H9 (cell line): ENCODE data around the gene HNF4A. TPM values are rescaled to one million over a fixed set of nuclear protein-coding genes. Genes with fewer than 3 reads are reported as not detected.

Experiments
- DNase-seq: peaks from one replicate; pipeline ENCODE4 v3.0.0-alpha.2; 2017
- H2AFZ ChIP-seq: one replicate; pipeline ENCODE4 v1.6.1; 2013; ENCODE audit warnings: mild to moderate bottlenecking, low read length, control low read depth, moderate library complexity
- H2AK5ac ChIP-seq: 2 replicates; pipeline ENCODE4 v1.6.1; 2013; ENCODE audit warnings: low read length, control low read depth, mixed read lengths; ENCODE audit not compliant: insufficient read length
- H2BK120ac ChIP-seq: one replicate; pipeline ENCODE4 v1.6.1; 2013; ENCODE audit warnings: low read depth, mild to moderate bottlenecking, low read length, control low read depth, inconsistent platforms; ENCODE audit not compliant: poor library complexity, severe bottlenecking
- H2BK12ac ChIP-seq: 2 replicates; pipeline ENCODE4 v1.6.1; 2013; ENCODE audit warnings: low read length, control low read depth, mixed read lengths, low read depth; ENCODE audit not compliant: insufficient read length
- H2BK15ac ChIP-seq: 2 replicates; pipeline ENCODE4 v1.6.1; 2013; ENCODE audit warnings: low read depth, low read length, control low read depth
- H2BK20ac ChIP-seq: one replicate; pipeline ENCODE4 v1.6.1; 2013; ENCODE audit warnings: low read depth, mild to moderate bottlenecking, low read length, control low read depth, inconsistent platforms; ENCODE audit not compliant: poor library complexity, severe bottlenecking
- H2BK5ac ChIP-seq: 2 replicates; pipeline ENCODE4 v1.6.1; 2013; ENCODE audit warnings: low read length, control low read depth, mixed read lengths; ENCODE audit not compliant: insufficient read length
- H3K14ac ChIP-seq: 2 replicates; pipeline ENCODE4 v1.6.1; 2013; ENCODE audit warnings: low read length, control low read depth; ENCODE audit not compliant: insufficient read depth
- H3K18ac ChIP-seq: 2 replicates; pipeline ENCODE4 v1.6.1; 2013; ENCODE audit warnings: low read depth, mild to moderate bottlenecking, mixed read lengths, low read length, control low read depth; ENCODE audit not compliant: insufficient read length
- H3K23ac ChIP-seq: 2 replicates; pipeline ENCODE4 v1.6.1; 2013; ENCODE audit warnings: low read length, control low read depth, mixed read lengths, low read depth; ENCODE audit not compliant: insufficient read length
- H3K23me2 ChIP-seq: 2 replicates; pipeline ENCODE4 v1.6.1; 2013; ENCODE audit warnings: low read depth, mild to moderate bottlenecking, mixed read lengths, low read length, control low read depth; ENCODE audit not compliant: insufficient read length, poor library complexity, severe bottlenecking
- H3K27ac ChIP-seq: 2 replicates; pipeline ENCODE4 v1.5.1; 2013; ENCODE audit warnings: low read length, control low read depth, mixed read lengths, low read depth; ENCODE audit not compliant: insufficient read length
- H3K27me3 ChIP-seq: 2 replicates; pipeline ENCODE4 v1.6.1; 2013; ENCODE audit warnings: low read length, control low read depth, inconsistent platforms; ENCODE audit not compliant: insufficient read depth
- H3K4ac ChIP-seq: 2 replicates; pipeline ENCODE4 v1.6.1; 2013; ENCODE audit warnings: low read depth, mild to moderate bottlenecking, control low read depth, inconsistent platforms, low read length, moderate library complexity
- H3K4me1 ChIP-seq: 2 replicates; pipeline ENCODE4 v1.6.1; 2013; ENCODE audit warnings: low read length, control low read depth, inconsistent platforms; ENCODE audit not compliant: insufficient read depth
- H3K4me2 ChIP-seq: 2 replicates; pipeline ENCODE4 v1.6.1; 2013; ENCODE audit warnings: low read length, control low read depth, mixed read lengths; ENCODE audit not compliant: insufficient read length, insufficient read depth
- H3K56ac ChIP-seq: 2 replicates; pipeline ENCODE4 v1.6.1; 2013; ENCODE audit warnings: low read depth, mild to moderate bottlenecking, mixed read lengths, low read length, control low read depth; ENCODE audit not compliant: insufficient read length
- H3K79me1 ChIP-seq: 2 replicates; pipeline ENCODE4 v1.6.1; 2013; ENCODE audit warnings: low read depth, mild to moderate bottlenecking, moderate library complexity, low read length, control low read depth, inconsistent platforms; ENCODE audit not compliant: insufficient read depth, poor library complexity, severe bottlenecking
- H3K79me2 ChIP-seq: 2 replicates; pipeline ENCODE4 v1.6.1; 2013; ENCODE audit warnings: low read length, control low read depth, inconsistent platforms; ENCODE audit not compliant: insufficient read depth
- H3K9ac ChIP-seq: 2 replicates; pipeline ENCODE4 v1.6.1; 2013; ENCODE audit warnings: low read length, control low read depth, mixed read lengths; ENCODE audit not compliant: insufficient read length; ENCODE audit errors: extremely low read depth
- H3K9me3 ChIP-seq: one replicate; pipeline ENCODE4 v1.6.1; 2013; ENCODE audit warnings: low read depth, low read length, inconsistent platforms; ENCODE audit not compliant: control insufficient read depth
- H3T11ph ChIP-seq: one replicate; pipeline ENCODE4 v1.6.1; 2013; ENCODE audit warnings: mild to moderate bottlenecking, low read length, control low read depth, inconsistent platforms
- H4K20me1 ChIP-seq: one replicate; pipeline ENCODE4 v1.6.1; 2013; ENCODE audit not compliant: control insufficient read depth, insufficient read length, insufficient read depth
- H4K5ac ChIP-seq: 2 replicates; pipeline ENCODE4 v1.6.1; 2013; ENCODE audit warnings: low read depth, mild to moderate bottlenecking, mixed read lengths, low read length, control low read depth; ENCODE audit not compliant: insufficient read length
- H4K8ac ChIP-seq: replicated peaks from 2 replicates; pipeline ENCODE4 v1.6.1; 2013; ENCODE audit warnings: low read length, control low read depth, mixed read lengths, low read depth; ENCODE audit not compliant: insufficient read length
- H4K91ac ChIP-seq: 2 replicates; pipeline ENCODE4 v1.6.1; 2013; ENCODE audit warnings: low read depth, mild to moderate bottlenecking, moderate library complexity, mixed read lengths, low read length, control low read depth; ENCODE audit not compliant: insufficient read length
- H3K27ac Mint-ChIP-seq, 3 experiments: 2 replicates in 2 of 3; 3 replicates in 1 of 3; pipeline ENCODE4 v1.8.0; 2020 to 2021; ENCODE audit warnings: mixed read lengths in 3 of 3, mild to moderate bottlenecking in 1 of 3, moderate library complexity in 1 of 3
- H3K27me3 Mint-ChIP-seq: 2 replicates; pipeline ENCODE4 v1.8.0; 2021; ENCODE audit warnings: low read depth, mild to moderate bottlenecking, moderate library complexity, mixed read lengths
- H3K36me3 Mint-ChIP-seq, 3 experiments: 2 replicates in 2 of 3; 3 replicates in 1 of 3; pipeline ENCODE4 v1.8.0; 2020 to 2021; ENCODE audit warnings: low read depth in 3 of 3, mixed read lengths in 3 of 3; ENCODE audit not compliant: insufficient read depth in 1 of 3
- H3K4me1 Mint-ChIP-seq, 2 experiments: 2 replicates each; pipeline ENCODE4 v1.8.0; 2020; ENCODE audit warnings: mixed read lengths in 2 of 2
- H3K4me3 Mint-ChIP-seq, 2 experiments: 2 replicates in 1 of 2; 3 replicates in 1 of 2; pipeline ENCODE4 v1.8.0; 2020 to 2021; ENCODE audit warnings: mild to moderate bottlenecking in 2 of 2, mixed read lengths in 2 of 2, moderate library complexity in 1 of 2
- H3K9me3 Mint-ChIP-seq, 2 experiments: 2 replicates in 1 of 2; 3 replicates in 1 of 2; pipeline ENCODE4 v1.8.0; 2020; ENCODE audit warnings: mild to moderate bottlenecking in 2 of 2, mixed read lengths in 2 of 2, moderate library complexity in 1 of 2
- CTCF ChIP-seq: fragments of 200-600 bp; sonication (generic); conservative IDR thresholded peaks from 3 replicates; pipeline ENCODE4 v1.8.0; 2021; ENCODE audit warnings: antibody characterized with exemption, mild to moderate bottlenecking
- WGBS: extraction: QIAGEN DNeasy Blood & Tissue Kit; methylation state at CpG from one replicate; pipeline ENCODE4 v1.1.7; 2013; ENCODE audit warnings: missing lambda C conversion rate, low lambda C conversion rate, mixed read lengths; ENCODE audit not compliant: insufficient read length; ENCODE audit errors: extremely low coverage; 5-methylcytosine and 5-hydroxymethylcytosine counted together
- total RNA-seq: library from RNA; stranded (reverse); gene quantifications from 2 replicates; pipeline ENCODE4 v1.2.1, GENCODE V29; 2021

HNF4A gene
- total RNA-seq, 1 experiment from 2014 or later, result not detected

- H2AFZ ChIP-seq, result no peak overlapping the region
- no peak overlapping the region; a peak in 1 of 7 replicates for H3K27ac Mint-ChIP-seq
- no peak overlapping the region for H3K9ac ChIP-seq
- peaks cover 4% of the 10 kb centered on the region for H3K27me3 Mint-ChIP-seq
- no peak overlapping the region for H3K4me3 Mint-ChIP-seq
- H3K79me1 ChIP-seq, result no peaks in the 10 kb centered on the region
- no peak overlapping the region for H4K5ac ChIP-seq
- H2AK5ac ChIP-seq, result no peak overlapping the region
- H3K27ac ChIP-seq, result no peak overlapping the region
- no peak overlapping the region for H2BK5ac ChIP-seq
- no peak overlapping the region for H3K4ac ChIP-seq
- H3K23me2 ChIP-seq, result no peaks in the 10 kb centered on the region
- H3K56ac ChIP-seq, result no peak overlapping the region
- TF ChIP-seq CTCF, result no peak
- H2BK12ac ChIP-seq, result no peak overlapping the region
- peaks cover 0 to 3% of the 10 kb centered on the region in 2 experiments; a peak in 2 of 5 replicates for H3K9me3 Mint-ChIP-seq
- H4K20me1 ChIP-seq, result no peaks in the 10 kb centered on the region
- no peak for DNase-seq
- no peak overlapping the region; the same call in 1 of the 2 replicates for H3K14ac ChIP-seq
- no peaks in the 10 kb centered on the region for H3K4me1 ChIP-seq
- no CpG with 5 or more reads among the region's 20 CpGs for WGBS
- no peak overlapping the region for H3K18ac ChIP-seq
- H4K8ac ChIP-seq, result no peak overlapping the region
- H2BK20ac ChIP-seq, result no peak overlapping the region
- no peak overlapping the region for H3T11ph ChIP-seq
- no peak overlapping the region for H2BK15ac ChIP-seq
- H3K27me3 ChIP-seq, result no peaks in the 10 kb centered on the region
- no peak overlapping the region for H3K4me2 ChIP-seq
- H4K91ac ChIP-seq, result no peak overlapping the region
- H3K79me2 ChIP-seq, result no peaks in the 10 kb centered on the region
- no peaks in the 10 kb centered on the region for H3K4me1 Mint-ChIP-seq
- H3K9me3 ChIP-seq, result no peaks in the 10 kb centered on the region
- H3K23ac ChIP-seq, result no peak overlapping the region
- no peaks in the 10 kb centered on the region for H3K36me3 Mint-ChIP-seq
- H2BK120ac ChIP-seq, result no peak overlapping the region
Measured at GRCh38 chr20:44405785-44406571, 50.5 kb downstream of the HNF4A start.
